ENCODE measurements around the gene ASPM.

Gene ASPM

DNA sequence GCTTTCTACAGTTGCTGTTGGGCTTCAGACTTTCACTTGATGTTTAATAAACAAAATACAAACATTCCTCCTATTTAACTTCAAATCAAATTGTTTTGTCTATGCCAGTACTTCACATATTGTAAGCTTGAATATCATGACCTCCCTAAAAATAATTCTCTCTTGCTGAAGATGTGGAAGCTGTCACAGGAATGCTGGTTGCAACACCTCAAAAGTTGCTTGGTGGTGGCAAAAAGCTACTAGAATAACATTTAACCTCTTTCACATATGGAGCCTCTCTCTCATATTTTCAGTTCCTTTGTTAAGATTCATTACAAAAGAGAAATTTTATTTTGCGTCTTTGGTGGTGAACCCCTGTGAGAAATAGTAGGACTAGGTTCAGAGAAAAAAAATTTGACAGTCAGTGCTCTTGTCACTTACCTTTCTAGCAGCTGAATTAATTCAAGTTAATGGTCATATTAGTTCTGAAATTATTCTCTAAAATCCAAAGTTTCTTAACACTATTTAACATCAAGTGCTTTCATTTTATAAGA, 53.9 kb downstream of the ASPM start:
- TF ChIP-seq, protein P1, sequence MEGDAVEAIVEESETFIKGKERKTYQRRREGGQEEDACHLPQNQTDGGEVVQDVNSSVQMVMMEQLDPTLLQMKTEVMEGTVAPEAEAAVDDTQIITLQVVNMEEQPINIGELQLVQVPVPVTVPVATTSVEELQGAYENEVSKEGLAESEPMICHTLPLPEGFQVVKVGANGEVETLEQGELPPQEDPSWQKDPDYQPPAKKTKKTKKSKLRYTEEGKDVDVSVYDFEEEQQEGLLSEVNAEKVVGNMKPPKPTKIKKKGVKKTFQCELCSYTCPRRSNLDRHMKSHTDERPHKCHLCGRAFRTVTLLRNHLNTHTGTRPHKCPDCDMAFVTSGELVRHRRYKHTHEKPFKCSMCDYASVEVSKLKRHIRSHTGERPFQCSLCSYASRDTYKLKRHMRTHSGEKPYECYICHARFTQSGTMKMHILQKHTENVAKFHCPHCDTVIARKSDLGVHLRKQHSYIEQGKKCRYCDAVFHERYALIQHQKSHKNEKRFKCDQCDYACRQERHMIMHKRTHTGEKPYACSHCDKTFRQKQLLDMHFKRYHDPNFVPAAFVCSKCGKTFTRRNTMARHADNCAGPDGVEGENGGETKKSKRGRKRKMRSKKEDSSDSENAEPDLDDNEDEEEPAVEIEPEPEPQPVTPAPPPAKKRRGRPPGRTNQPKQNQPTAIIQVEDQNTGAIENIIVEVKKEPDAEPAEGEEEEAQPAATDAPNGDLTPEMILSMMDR (IDR thresholded peaks at IDR 0.05; ENCODE audit: borderline replicate concordance, insufficient read depth, low read depth, low read length), result no peak
- H3K4me3 ChIP-seq (ENCODE audit: low read depth, low read length), result no peak overlapping the region

DNA sequence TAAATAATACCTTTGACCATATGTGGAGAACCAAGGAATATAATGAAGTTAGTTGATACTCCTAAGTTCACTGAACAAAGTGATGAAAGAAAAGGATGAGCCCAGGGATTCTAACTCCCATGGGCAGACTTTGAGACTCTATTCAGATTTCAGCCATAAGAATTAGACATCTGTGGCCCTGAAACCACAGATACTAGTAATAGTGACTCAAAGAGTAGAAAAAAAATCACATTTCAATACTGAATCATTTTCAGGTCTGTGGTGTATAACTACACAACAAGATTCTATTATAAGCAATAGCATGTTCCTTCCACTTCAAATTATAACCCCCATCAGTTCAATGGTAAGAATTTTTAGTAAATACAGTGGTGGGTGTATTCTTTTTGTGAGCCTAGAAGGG, 63.0 kb downstream of the ASPM start:
- H3K4me3 ChIP-seq (ENCODE audit: low read depth, low read length), result no peak overlapping the region
- TF ChIP-seq, protein P1 (IDR thresholded peaks at IDR 0.05; ENCODE audit: borderline replicate concordance, insufficient read depth, low read depth, low read length), result no peak

DNA sequence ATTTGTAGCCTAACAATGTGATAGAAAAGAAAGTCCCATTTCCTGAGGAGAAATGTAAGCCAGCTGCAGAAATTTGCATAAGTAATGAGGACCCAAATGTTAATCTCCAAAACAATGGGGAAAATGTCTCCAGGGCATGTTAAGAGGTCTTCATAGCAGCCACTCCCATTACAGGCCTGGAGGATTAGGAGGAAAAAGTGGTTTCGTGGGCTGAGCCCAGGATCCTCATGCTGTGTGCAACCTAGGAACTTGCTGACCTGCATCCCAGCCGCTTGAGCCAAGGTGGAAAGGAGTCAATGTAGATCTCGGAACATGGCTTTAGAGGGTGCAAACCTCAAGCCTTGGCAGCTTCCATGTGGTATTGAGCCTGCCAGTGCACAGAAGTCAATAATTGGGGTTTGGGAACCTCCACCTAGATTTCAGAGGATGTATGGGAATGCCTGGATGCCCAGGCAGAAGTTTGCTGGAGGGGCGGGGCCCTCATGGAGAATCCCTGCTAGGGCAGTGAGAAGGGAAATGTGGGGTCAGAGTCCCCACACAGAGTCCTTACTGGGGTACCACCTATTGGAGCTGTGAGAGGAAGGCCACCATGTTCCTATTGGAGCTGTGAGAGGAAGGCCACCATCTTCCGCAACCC, 65.2 kb downstream of the ASPM start:
- TF ChIP-seq, protein P1 (IDR thresholded peaks at IDR 0.05; ENCODE audit: borderline replicate concordance, insufficient read depth, low read depth, low read length), result no peak

DNA sequence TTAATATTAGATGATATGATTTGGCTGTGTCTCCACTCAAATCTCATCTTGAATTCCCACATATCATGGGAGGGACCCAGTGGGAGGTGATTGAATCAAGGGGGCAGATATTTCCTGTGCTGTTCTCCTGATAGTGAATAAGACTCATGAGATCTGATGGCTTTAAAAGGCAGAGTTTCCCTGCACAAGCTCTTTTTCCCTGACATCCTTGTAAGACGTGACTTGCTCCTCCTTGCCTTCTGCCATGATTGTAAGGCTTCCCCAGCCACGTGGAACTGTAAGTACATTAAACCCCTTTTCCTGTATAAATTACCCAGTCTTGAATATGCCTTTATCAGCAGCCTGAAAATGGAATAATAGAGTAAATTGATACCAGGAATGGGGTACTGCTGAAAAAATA, 66.1 kb downstream of the ASPM start:
- H3K4me3 ChIP-seq (ENCODE audit: low read depth, low read length), result no peak overlapping the region
- TF ChIP-seq, protein P1 (IDR thresholded peaks at IDR 0.05; ENCODE audit: borderline replicate concordance, insufficient read depth, low read depth, low read length), result no peak

More for the DNA sequence above, 65.2 kb downstream of the ASPM start:
- no peak overlapping the region for H3K4me3 ChIP-seq (ENCODE audit: low read depth, low read length)

DNA sequence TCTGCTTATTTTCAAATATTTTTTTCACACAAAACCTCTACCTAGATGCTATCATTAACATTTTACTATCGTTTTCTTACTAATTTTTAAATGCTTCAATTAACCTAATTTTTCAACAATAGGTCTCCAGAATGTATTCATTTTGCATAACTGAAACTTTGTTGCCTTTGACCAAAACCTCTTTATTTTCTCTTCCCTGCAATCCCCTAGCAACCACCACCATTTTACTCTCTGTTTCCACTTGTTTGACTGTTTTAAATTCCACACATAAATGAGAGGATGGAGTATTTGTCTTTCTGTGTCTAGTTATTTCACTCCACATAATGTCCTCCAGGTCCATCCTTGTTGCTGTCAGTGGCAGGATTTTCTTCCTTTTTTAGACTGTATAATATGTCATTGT, 69.9 kb downstream of the ASPM start:
- TF ChIP-seq, protein P1 (IDR thresholded peaks at IDR 0.05; ENCODE audit: borderline replicate concordance, insufficient read depth, low read depth, low read length), result no peak

DNA sequence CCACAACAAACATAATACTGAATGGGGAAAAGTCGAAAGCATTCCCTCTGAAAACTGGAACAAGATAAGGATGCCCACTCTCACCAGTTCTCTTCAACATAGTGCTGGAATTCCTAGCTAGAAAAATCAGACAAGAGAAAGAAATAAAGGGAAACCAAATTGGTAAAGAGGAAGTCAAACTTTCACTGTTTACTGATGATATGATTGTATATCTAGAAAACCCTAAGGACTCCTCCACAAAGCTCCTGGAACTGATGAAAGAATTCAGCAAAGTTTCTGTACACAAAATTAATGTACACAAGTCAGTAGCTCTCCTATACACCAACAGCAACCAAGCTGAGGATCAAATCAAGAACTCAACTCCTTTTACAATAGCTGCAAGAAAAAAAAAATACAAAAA, 72.5 kb downstream of the ASPM start:
- TF ChIP-seq, protein P1 (IDR thresholded peaks at IDR 0.05; ENCODE audit: borderline replicate concordance, insufficient read depth, low read depth, low read length), result no peak
- H3K4me3 ChIP-seq (ENCODE audit: low read depth, low read length), result no peak overlapping the region

More for the DNA sequence above, 69.9 kb downstream of the ASPM start:
- no peak overlapping the region for H3K4me3 ChIP-seq (ENCODE audit: low read depth, low read length)

DNA sequence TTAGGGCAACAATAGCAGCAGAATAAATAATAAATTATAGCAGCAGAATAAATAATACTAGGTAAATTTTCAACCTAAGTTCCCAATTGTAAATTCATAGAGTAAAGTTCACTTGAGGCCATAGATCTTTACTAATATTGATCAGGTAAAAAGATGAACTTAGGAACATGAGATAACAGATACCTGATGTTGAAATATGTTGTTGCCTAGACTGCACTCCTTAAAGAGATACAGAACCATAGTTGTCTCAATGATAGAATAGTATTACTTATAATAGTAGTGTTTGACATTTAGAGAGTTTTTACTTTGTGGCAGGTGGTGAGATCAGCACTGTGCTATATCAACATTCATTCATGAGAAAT, 79.0 kb downstream of the ASPM start:
- TF ChIP-seq, protein P1 (IDR thresholded peaks at IDR 0.05; ENCODE audit: borderline replicate concordance, insufficient read depth, low read depth, low read length), result no peak
- no peak overlapping the region for H3K4me3 ChIP-seq (ENCODE audit: low read depth, low read length)

Data from GM12875 (cell line).